ENCODE measurements around the gene USB1. TPM values are rescaled to one million over a fixed set of nuclear protein-coding genes. Genes with fewer than 3 reads are reported as not detected.
A peak's percentile ranks its signal among the peaks of the same experiment; 100 is the strongest.

Gene USB1
- total RNA-seq (2014; rRNA removed; shearing (Covaris generic)): 6.1 and 15.4 TPM in 2 replicates

GRCh38 chr16:58000706-58001676 is at the start of gene USB1:
Gene USB1 (plus strand): TSS chr16:58001407. CDS start chr16:58001484, 77 bp downstream.
- DNase-seq (ENCODE audit: low read depth): peak; percentile 86

- no peak for DNase-seq (ENCODE audit: low read depth)
Observed at GRCh38 chr16:57952909-57953308, 48.3 kb upstream of the USB1 start.

- no peak for DNase-seq (ENCODE audit: low read depth)
Observed at GRCh38 chr16:57953857-57954256, 47.4 kb upstream of the USB1 start.

- DNase-seq (ENCODE audit: low read depth): peak; percentile 27
Observed at GRCh38 chr16:57955572-57956188, 45.5 kb upstream of the USB1 start.

GRCh38 chr16:57956270-57956808 is 44.9 kb upstream of the USB1 start:
- no peak for DNase-seq (ENCODE audit: low read depth)

- no peak for DNase-seq (ENCODE audit: low read depth)
Observed at GRCh38 chr16:57956924-57957672, 44.1 kb upstream of the USB1 start.

GRCh38 chr16:57957673-57958392 is 43.4 kb upstream of the USB1 start:
- no peak for DNase-seq (ENCODE audit: low read depth)

- DNase-seq (ENCODE audit: low read depth): no peak
Observed at GRCh38 chr16:57958544-57958943, 42.7 kb upstream of the USB1 start.

GRCh38 chr16:57959121-57959520 is 42.1 kb upstream of the USB1 start:
- no peak for DNase-seq (ENCODE audit: low read depth)

- DNase-seq (ENCODE audit: low read depth): no peak
Observed at GRCh38 chr16:57959804-57960203, 41.4 kb upstream of the USB1 start.

- DNase-seq (ENCODE audit: low read depth): no peak
Observed at GRCh38 chr16:57960310-57960709, 40.9 kb upstream of the USB1 start.

- no peak for DNase-seq (ENCODE audit: low read depth)
Observed at GRCh38 chr16:57960826-57961472, 40.3 kb upstream of the USB1 start.

- DNase-seq (ENCODE audit: low read depth): no peak
Observed at GRCh38 chr16:57961538-57961937, 39.7 kb upstream of the USB1 start.

GRCh38 chr16:57962046-57962445 is 39.2 kb upstream of the USB1 start:
- DNase-seq (ENCODE audit: low read depth): no peak

GRCh38 chr16:57962756-57963155 is 38.5 kb upstream of the USB1 start:
- no peak for DNase-seq (ENCODE audit: low read depth)

GRCh38 chr16:57964157-57964700 is 37.0 kb upstream of the USB1 start:
- DNase-seq (ENCODE audit: low read depth): no peak

- DNase-seq (ENCODE audit: low read depth): no peak
Observed at GRCh38 chr16:57966204-57966771, 34.9 kb upstream of the USB1 start.

- no peak for DNase-seq (ENCODE audit: low read depth)
Observed at GRCh38 chr16:57966986-57967385, 34.2 kb upstream of the USB1 start.

GRCh38 chr16:57967916-57968315 is 33.3 kb upstream of the USB1 start:
- DNase-seq (ENCODE audit: low read depth): no peak

Measured in Daoy (cell line).